ENCODE measurements around the gene ATP1A1. TPM values are rescaled to one million over a fixed set of nuclear protein-coding genes. Genes with fewer than 3 reads are reported as not detected.

The ATP1A1 gene
- total and polyA plus RNA-seq, 9 donors = 106 to 388 (median 196) TPM

- intact Hi-C loops (cut with DNase I) = no loop called here
- Histone ChIP-seq H3K36me3 (no peaks in the 10 kb centered on the region), H3K27ac (no peak overlapping the region), H3K4me1 (ENCODE audit: insufficient read depth) (peaks cover 37% of the 10 kb centered on the region), H3K9me3 (no peaks in the 10 kb centered on the region), H3K27me3 (no peaks in the 10 kb centered on the region), H3K4me3 (no peak overlapping the region)
- no peak for DNase-seq
- TF ChIP-seq EP300 (IDR thresholded peaks at IDR 0.05) (no peak), POLR2A (IDR thresholded peaks at IDR 0.05) (no peak), CTCF (IDR thresholded peaks at IDR 0.05) (no peak)
- 84 to 87% (median 86%) methylated on average over 7 of the region's 7 CpGs for WGBS, 3 donors
These were observed 7.6 kb downstream of the ATP1A1 start for GRCh38 chr1:116380499-116381242.

GRCh38 chr1:116382321-116382720, 9.3 kb downstream of the ATP1A1 start:
- H3K27me3 ChIP-seq = no peaks in the 10 kb centered on the region
- H3K4me3 ChIP-seq = no peak overlapping the region
- H3K9me3 ChIP-seq = no peaks in the 10 kb centered on the region
- peaks cover 37% of the 10 kb centered on the region for H3K4me1 ChIP-seq (ENCODE audit: insufficient read depth)
- TF ChIP-seq CTCF (IDR thresholded peaks at IDR 0.05) (no peak), POLR2A (IDR thresholded peaks at IDR 0.05) (no peak), EP300 (IDR thresholded peaks at IDR 0.05) (no peak)
- H3K27ac ChIP-seq = no peak overlapping the region
- WGBS, 3 donors = 7 to 20% (median 11%) methylated on average over 2 of the region's 2 CpGs
- intact Hi-C loops (cut with DNase I) = no loop called here
- no peak for DNase-seq
- H3K36me3 ChIP-seq = no peaks in the 10 kb centered on the region

GRCh38 chr1:116382857-116383483, 9.9 kb downstream of the ATP1A1 start:
- DNase-seq = no peak
- H3K27me3 ChIP-seq = no peaks in the 10 kb centered on the region
- WGBS, 3 donors = 5 to 16% (median 8%) methylated on average over 4 of the region's 4 CpGs
- H3K9me3 ChIP-seq = no peaks in the 10 kb centered on the region
- intact Hi-C loops (cut with DNase I) = no loop called here
- no peak overlapping the region for H3K4me3 ChIP-seq
- H3K36me3 ChIP-seq = no peaks in the 10 kb centered on the region
- TF ChIP-seq CTCF (IDR thresholded peaks at IDR 0.05) (no peak), EP300 (IDR thresholded peaks at IDR 0.05) (no peak), POLR2A (IDR thresholded peaks at IDR 0.05) (no peak)
- H3K27ac ChIP-seq = peak overlapping the region in 1 of 2 donors; percentile 22
- peaks cover 37% of the 10 kb centered on the region for H3K4me1 ChIP-seq (ENCODE audit: insufficient read depth)

- Histone ChIP-seq H3K4me3 (no peak overlapping the region), H3K4me1 (ENCODE audit: insufficient read depth) (peaks cover 20% of the 10 kb centered on the region), H3K27ac (no peak overlapping the region), H3K27me3 (no peaks in the 10 kb centered on the region), H3K36me3 (no peaks in the 10 kb centered on the region), H3K9me3 (no peaks in the 10 kb centered on the region)
- 19 to 37% (median 23%) methylated on average over 4 of the region's 4 CpGs for WGBS, 3 donors
- intact Hi-C loops (cut with DNase I) = no loop called here
- no peak for DNase-seq
- TF ChIP-seq CTCF (IDR thresholded peaks at IDR 0.05) (no peak), EP300 (IDR thresholded peaks at IDR 0.05) (no peak), POLR2A (IDR thresholded peaks at IDR 0.05) (no peak)
These were observed 13.0 kb downstream of the ATP1A1 start for GRCh38 chr1:116386042-116386441.

Data from ovary (tissue), 9 donors.